GM21723 (cell line): ENCODE results near the gene LCA5.
A peak's percentile ranks its signal among the peaks of the same experiment; 100 is the strongest.
"Not testable (repeated sequence)": the region's sequence is repeated elsewhere in the genome, so short reads cannot be mapped to it uniquely, and the experiment has no call there.

ENCODE experiments used
- ATAC-seq: cut with Tn5 transposase; IDR thresholded peaks from one replicate; pipeline ENCODE4 v1.9.1; 2021; ENCODE audit warnings: mild to moderate bottlenecking, moderate library complexity; ENCODE audit not compliant: unreplicated experiment

Gene LCA5

GRCh38 chr6:79468116-79468515 lies 69.1 kb downstream of the LCA5 start:
- ATAC-seq, result no peak

DNA sequence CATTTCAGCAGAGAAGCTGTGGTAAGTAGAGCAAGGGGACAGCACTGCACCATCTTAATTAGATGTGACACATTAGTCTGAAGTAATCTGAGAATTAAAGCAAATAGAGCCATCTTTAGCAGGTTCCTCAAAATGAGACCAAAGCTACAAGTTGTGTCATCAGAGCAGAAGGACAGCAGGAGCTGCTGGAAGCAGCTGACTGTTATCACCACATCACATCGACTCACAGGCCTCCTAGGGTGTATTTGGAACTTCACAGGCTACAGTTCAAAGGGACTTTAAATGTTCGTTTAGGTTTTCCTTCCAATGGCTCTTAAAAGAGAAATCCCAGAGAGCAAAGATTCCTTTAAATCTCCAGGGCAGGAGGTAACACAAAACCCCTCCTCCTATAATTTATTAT lies 69.5 kb downstream of the LCA5 start:
- ATAC-seq, result no peak

DNA sequence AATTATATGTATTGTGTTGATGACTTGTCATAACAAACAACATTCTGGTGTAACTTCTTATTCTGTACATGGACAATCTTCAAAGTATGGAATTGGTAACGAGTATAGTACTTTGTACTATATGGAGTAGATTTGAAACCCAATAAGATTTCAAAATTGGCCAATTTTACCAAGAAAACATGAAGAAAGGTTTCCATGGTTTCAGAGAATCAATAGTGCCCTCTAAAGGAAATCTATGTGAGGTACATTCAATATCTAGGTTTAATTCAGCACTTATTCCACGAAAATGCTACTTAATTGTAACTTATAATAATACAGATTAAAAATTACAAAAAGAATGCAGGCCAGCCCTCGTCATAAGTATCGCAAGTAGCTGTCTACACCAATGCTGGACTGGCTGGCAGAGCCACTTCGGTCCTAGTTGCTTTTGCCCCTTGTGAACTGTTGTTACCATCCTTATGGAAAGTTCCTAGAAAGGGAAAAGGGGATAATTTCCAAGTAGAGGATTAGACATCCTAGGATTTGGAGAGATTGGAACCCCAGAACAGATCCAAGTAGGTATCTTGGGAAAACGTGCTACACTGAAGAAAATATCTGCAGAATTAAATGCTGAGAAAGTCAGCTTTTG lies 70.9 kb downstream of the LCA5 start:
- peak; percentile 54 for ATAC-seq

DNA sequence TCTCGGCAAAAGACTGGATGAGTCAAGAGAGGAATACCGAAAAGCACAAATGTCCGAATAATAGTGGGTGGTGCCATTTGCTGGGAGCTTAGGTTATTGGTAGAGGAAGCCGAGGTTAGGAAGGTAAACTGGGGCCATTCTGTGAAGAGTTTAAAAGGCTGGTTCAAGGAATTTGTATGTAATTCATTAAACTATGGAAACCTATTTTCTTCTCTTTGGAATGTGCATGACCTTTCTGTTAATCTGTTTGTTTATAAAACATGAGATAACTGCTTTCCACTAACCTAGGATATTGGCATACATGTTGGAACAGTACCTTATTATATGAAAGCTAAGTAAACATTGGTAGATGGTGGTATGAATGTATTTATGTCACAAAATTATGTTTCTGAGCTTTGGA lies 71.8 kb downstream of the LCA5 start:
- no peak for ATAC-seq

- no peak for ATAC-seq
These were observed 73.6 kb downstream of the LCA5 start for GRCh38 chr6:79463621-79464050.

GRCh38 chr6:79461205-79461604 lies 76.0 kb downstream of the LCA5 start:
- no peak for ATAC-seq

- no peak for ATAC-seq
These were observed 81.8 kb downstream of the LCA5 start for GRCh38 chr6:79455446-79455845.

- peak; percentile 60 for ATAC-seq
These were observed 83.6 kb downstream of the LCA5 start for GRCh38 chr6:79453558-79454042.

DNA sequence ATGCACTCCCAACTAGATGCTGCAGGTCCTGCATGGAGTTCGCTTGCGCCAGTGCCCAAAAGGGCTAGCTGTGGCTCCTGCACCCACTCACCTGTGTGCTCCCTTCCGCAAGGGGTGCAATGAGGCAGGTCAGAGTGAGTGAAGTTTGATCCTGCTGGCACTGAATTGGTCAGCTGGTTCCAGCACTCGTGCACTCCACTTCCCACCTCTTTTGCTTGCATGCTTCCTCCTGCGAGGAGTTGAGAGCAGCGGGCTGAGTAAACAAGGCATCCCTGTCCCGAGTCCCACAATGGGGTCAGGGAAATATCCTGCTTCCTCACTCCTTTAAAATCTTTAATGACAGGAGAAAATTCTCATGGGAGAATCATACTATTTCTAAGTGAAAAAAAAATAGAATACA lies 86.2 kb downstream of the LCA5 start:
- no peak for ATAC-seq

- ATAC-seq, result no peak
These were observed 91.2 kb downstream of the LCA5 start for GRCh38 chr6:79446006-79446405.

- ATAC-seq, result not testable (repeated sequence)
These were observed 93.4 kb downstream of the LCA5 start for GRCh38 chr6:79443876-79444275.

DNA sequence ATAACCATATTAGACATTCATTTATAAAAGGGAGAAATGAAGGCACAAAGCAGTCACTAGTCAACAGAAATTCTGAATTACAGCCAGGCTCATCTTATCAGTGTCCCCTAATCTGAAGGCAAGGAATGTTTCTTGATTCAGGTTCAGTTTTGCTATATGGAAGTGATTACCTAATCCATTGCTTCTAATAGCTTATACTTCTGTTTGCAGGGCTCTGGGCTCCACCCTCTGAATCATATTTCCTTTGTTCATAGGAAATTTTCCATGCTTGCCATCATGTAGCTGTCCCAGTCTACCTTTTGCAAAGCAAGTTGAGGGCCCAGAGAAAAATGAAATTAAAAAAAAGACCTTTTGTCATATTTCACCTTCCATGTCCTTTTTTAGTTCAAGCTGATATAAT lies 96.0 kb downstream of the LCA5 start:
- ATAC-seq, result no peak

- peak; percentile 67 for ATAC-seq
These were observed 96.6 kb downstream of the LCA5 start for GRCh38 chr6:79440598-79440997.

DNA sequence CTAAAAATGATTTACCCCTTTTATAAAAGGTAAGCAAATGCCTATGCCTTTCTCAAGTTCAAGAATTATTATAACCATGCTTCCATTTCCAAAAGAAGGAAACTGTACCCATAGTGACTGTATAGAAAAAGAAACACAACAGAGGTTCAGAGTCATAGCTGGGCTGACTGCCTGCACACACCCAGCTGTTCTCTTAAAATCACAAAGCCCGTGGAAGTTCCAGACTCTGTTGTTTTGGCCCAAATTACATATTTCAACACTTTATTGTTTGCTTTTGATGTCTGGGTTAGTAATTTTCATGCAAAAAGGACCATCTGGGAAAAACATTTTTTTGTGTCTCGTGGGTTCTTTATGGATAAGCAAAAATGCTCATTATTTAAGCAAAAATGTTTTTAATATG lies 99.2 kb downstream of the LCA5 start:
- no peak for ATAC-seq

DNA sequence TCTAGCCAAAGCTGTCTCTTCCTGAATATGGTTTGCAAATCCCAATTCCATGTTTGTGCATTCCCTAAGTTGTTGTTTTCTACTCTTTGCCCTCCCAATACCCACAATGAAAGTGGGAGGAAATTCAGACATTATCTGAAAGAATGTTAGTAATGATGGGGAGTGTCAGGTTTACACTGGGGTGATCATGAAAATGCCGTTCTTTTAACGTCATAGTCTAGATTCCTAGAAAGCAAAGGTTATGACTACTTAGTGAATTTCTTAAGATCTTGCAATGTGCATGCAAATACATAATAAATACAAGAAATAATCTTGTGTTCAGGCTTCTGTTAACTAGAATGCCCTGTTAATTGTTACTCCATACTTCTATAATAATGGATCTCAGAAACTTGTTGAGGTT lies 101.0 kb downstream of the LCA5 start:
- no peak for ATAC-seq

- no peak for ATAC-seq
These were observed 101.5 kb downstream of the LCA5 start for GRCh38 chr6:79435746-79436145.
